ENCODE data around the gene HMGCLL1.

Gene HMGCLL1

GRCh38 chr6:55578537-55579363 lies at the start of gene HMGCLL1:
Gene HMGCLL1 (minus strand): TSS chr6:55579192. CDS start chr6:55579055, 137 bp downstream.
- H3K4me3 ChIP-seq (replicated peaks; ENCODE audit: low read depth, low read length), result no peak within 1 kb of the TSS; the same call in 1 of the 2 replicates
- no peak for TF ChIP-seq CTCF (IDR thresholded peaks at IDR 0.05; ENCODE audit: low read depth, low read length, missing control alignments)
- no peak for DNase-seq (ENCODE audit: extremely low read depth, low read depth)

- no peak for TF ChIP-seq CTCF (IDR thresholded peaks at IDR 0.05; ENCODE audit: low read depth, low read length, missing control alignments)
- no peak for DNase-seq (ENCODE audit: extremely low read depth, low read depth)
- H3K4me3 ChIP-seq (replicated peaks; ENCODE audit: low read depth, low read length), result no peak overlapping the region
These were observed 43.0 kb upstream of the HMGCLL1 start for GRCh38 chr6:55621993-55622392.

GRCh38 chr6:55621244-55621643 lies 42.3 kb upstream of the HMGCLL1 start:
- DNase-seq (ENCODE audit: extremely low read depth, low read depth), result no peak
- no peak for TF ChIP-seq CTCF (IDR thresholded peaks at IDR 0.05; ENCODE audit: low read depth, low read length, missing control alignments)
- no peak overlapping the region for H3K4me3 ChIP-seq (replicated peaks; ENCODE audit: low read depth, low read length)

- H3K4me3 ChIP-seq (replicated peaks; ENCODE audit: low read depth, low read length), result no peak overlapping the region
- DNase-seq (ENCODE audit: extremely low read depth, low read depth), result peak; percentile 39
- peak; percentile 66 for TF ChIP-seq CTCF (IDR thresholded peaks at IDR 0.05; ENCODE audit: low read depth, low read length, missing control alignments)
These were observed 38.3 kb upstream of the HMGCLL1 start for GRCh38 chr6:55617272-55617671.

- no peak for TF ChIP-seq CTCF (IDR thresholded peaks at IDR 0.05; ENCODE audit: low read depth, low read length, missing control alignments)
- no peak overlapping the region for H3K4me3 ChIP-seq (replicated peaks; ENCODE audit: low read depth, low read length)
- DNase-seq (ENCODE audit: extremely low read depth, low read depth), result no peak
These were observed 25.0 kb upstream of the HMGCLL1 start for GRCh38 chr6:55604021-55604420.

- no peak for TF ChIP-seq CTCF (IDR thresholded peaks at IDR 0.05; ENCODE audit: low read depth, low read length, missing control alignments)
- no peak overlapping the region for H3K4me3 ChIP-seq (replicated peaks; ENCODE audit: low read depth, low read length)
- no peak for DNase-seq (ENCODE audit: extremely low read depth, low read depth)
These were observed 22.1 kb upstream of the HMGCLL1 start for GRCh38 chr6:55601120-55601519.
